RWPE2 (cell line): ENCODE results near the gene GNG12.

Experiments
- ATAC-seq: fragments of 200-7000 bp; cut with Tn5 transposase; 3 replicates; pipeline ENCODE4 v1.9.1; 2021; ENCODE audit warnings: low read depth
- DNase-seq: peaks from one replicate; pipeline ENCODE4 v3.0.0-alpha.2; 2020; ENCODE audit warnings: low spot score
- H3K27ac ChIP-seq: fragments of 450-650 bp; 2 replicates; pipeline ENCODE4 v1.5.1; 2017; ENCODE audit warnings: mild to moderate bottlenecking; ENCODE audit not compliant: poor library complexity, severe bottlenecking
- H3K27me3 ChIP-seq: fragments of 250-450 bp; sonication (Bioruptor Pico); 2 replicates; pipeline ENCODE4 v1.5.1; 2021; ENCODE audit warnings: mild to moderate bottlenecking, moderate library complexity; ENCODE audit not compliant: insufficient read depth, poor library complexity, severe bottlenecking
- H3K36me3 ChIP-seq: fragments of 250-450 bp; sonication (Bioruptor Pico); 2 replicates; pipeline ENCODE4 v1.5.1; 2020; ENCODE audit warnings: low read depth, mild to moderate bottlenecking, moderate library complexity
- H3K4me1 ChIP-seq: fragments of 250-450 bp; sonication (Bioruptor Pico); 2 replicates; pipeline ENCODE4 v1.5.1; 2021; ENCODE audit warnings: mild to moderate bottlenecking, moderate library complexity; ENCODE audit not compliant: insufficient read depth, poor library complexity, severe bottlenecking
- H3K4me3 ChIP-seq: fragments of 250-450 bp; sonication (Bioruptor Pico); 2 replicates; pipeline ENCODE4 v1.5.1; 2021; ENCODE audit warnings: mild to moderate bottlenecking, moderate library complexity; ENCODE audit not compliant: severe bottlenecking
- H3K9me3 ChIP-seq: fragments of 250-450 bp; sonication (Bioruptor Pico); 2 replicates; pipeline ENCODE4 v1.5.1; 2021; ENCODE audit warnings: mild to moderate bottlenecking, moderate library complexity; ENCODE audit not compliant: severe bottlenecking
- CTCF ChIP-seq: fragments of 450-650 bp; IDR thresholded peaks from one replicate; pipeline ENCODE4 v1.5.1; 2017; ENCODE audit warnings: mild to moderate bottlenecking, moderate library complexity; ENCODE audit not compliant: poor library complexity, severe bottlenecking

GNG12 gene

GRCh38 chr1:67787746-67788145 is 45.5 kb downstream of the GNG12 start:
- Histone ChIP-seq H3K4me1 (peaks cover 40% of the 10 kb centered on the region), H3K9me3 (no peaks in the 10 kb centered on the region), H3K36me3 (no peaks in the 10 kb centered on the region), H3K27ac (no peak overlapping the region), H3K4me3 (no peak overlapping the region), H3K27me3 (no peaks in the 10 kb centered on the region)
- DNase-seq (no peak), ATAC-seq (no peak)
- no peak for TF ChIP-seq CTCF

GRCh38 chr1:67785847-67786753 is 47.2 kb downstream of the GNG12 start:
- Histone ChIP-seq H3K9me3 (no peaks in the 10 kb centered on the region), H3K4me1 (peaks cover 24% of the 10 kb centered on the region), H3K4me3 (no peak overlapping the region), H3K36me3 (no peaks in the 10 kb centered on the region), H3K27ac (peak overlapping the region; percentile 46), H3K27me3 (no peaks in the 10 kb centered on the region)
- no peak for TF ChIP-seq CTCF
- no peak for DNase-seq
- no peak for ATAC-seq

- peaks cover 18% of the 10 kb centered on the region for H3K4me1 ChIP-seq
- H3K36me3 ChIP-seq, result no peaks in the 10 kb centered on the region
- peak; percentile 66; the same call in 2 of the 3 replicates for ATAC-seq
- no peaks in the 10 kb centered on the region for H3K9me3 ChIP-seq
- no peaks in the 10 kb centered on the region for H3K27me3 ChIP-seq
- H3K27ac ChIP-seq, result peak overlapping the region; percentile 46
- DNase-seq, result no peak
- no peak overlapping the region for H3K4me3 ChIP-seq
- TF ChIP-seq CTCF, result no peak
Observed at GRCh38 chr1:67784545-67785186, 48.6 kb downstream of the GNG12 start.

GRCh38 chr1:67780637-67781036 is 52.6 kb downstream of the GNG12 start:
- Histone ChIP-seq H3K4me3 (no peak overlapping the region), H3K27ac (no peak overlapping the region), H3K36me3 (peaks cover 11% of the 10 kb centered on the region; the same call in 1 of the 2 replicates), H3K4me1 (peaks cover 8% of the 10 kb centered on the region), H3K9me3 (no peaks in the 10 kb centered on the region), H3K27me3 (no peaks in the 10 kb centered on the region)
- DNase-seq, result no peak
- no peak for ATAC-seq
- TF ChIP-seq CTCF, result no peak
